Activated B cell treated with CpG ODN at 0.5 μM for 24 hours (primary cell): ENCODE measurements around the gene C11orf21. TPM values are rescaled to one million over a fixed set of nuclear protein-coding genes. Genes with fewer than 3 reads are reported as not detected.

ENCODE experiments used
- ATAC-seq: fragments of 200-7000 bp; cut with Tn5 transposase; one replicate; pipeline ENCODE4 v1.10.0; 2021; ENCODE audit warnings: low read depth, mild to moderate bottlenecking, moderate library complexity
- CTCF ChIA-PET: fragments of 350-600 bp; sonication (Branson Sonifier 250); formaldehyde crosslinking; loops from one replicate; lab custom pipeline; 2021; ENCODE audit warnings: antibody characterized with exemption; lab: Charles Lee
- POLR2A ChIA-PET: fragments of 350-600 bp; sonication (Branson Sonifier 250); formaldehyde crosslinking; loops from one replicate; lab custom pipeline; 2021; ENCODE audit warnings: antibody characterized with exemption; lab: Charles Lee
- DNase-seq: peaks from one replicate; pipeline ENCODE4 v3.0.0; 2022
- H3K27ac Mint-ChIP-seq: one replicate; pipeline ENCODE4 v1.8.0; 2020; ENCODE audit warnings: mixed read lengths
- H3K27me3 Mint-ChIP-seq: one replicate; pipeline ENCODE4 v1.8.0; 2021; ENCODE audit warnings: mixed read lengths
- H3K36me3 Mint-ChIP-seq: one replicate; pipeline ENCODE4 v1.8.0; 2021; ENCODE audit warnings: low read depth, mixed read lengths
- H3K4me1 Mint-ChIP-seq: one replicate; pipeline ENCODE4 v1.8.0; 2021; ENCODE audit warnings: mixed read lengths
- H3K4me3 Mint-ChIP-seq: one replicate; pipeline ENCODE4 v1.8.0; 2020; ENCODE audit warnings: mild to moderate bottlenecking, mixed read lengths
- H3K9me3 Mint-ChIP-seq: one replicate; pipeline ENCODE4 v1.8.0; 2020; ENCODE audit warnings: mixed read lengths
- intact Hi-C: fragments of 100-400 bp; cut with micrococcal nuclease; formaldehyde crosslinking; loops from one replicate; pipeline ENCODE4 v1.15.1; 2024
- total RNA-seq: library from RNA; stranded (reverse); gene quantifications from 2 replicates; pipeline ENCODE4 v1.2.3, GENCODE V29; 2022
- TF ChIP-seq, protein P1 (sequence below): fragments of 200-600 bp; IDR thresholded peaks from one replicate; pipeline ENCODE4 v1.8.0; 2022; ENCODE audit warnings: antibody characterized with exemption, mild to moderate bottlenecking

C11orf21 gene
- total RNA-seq, 1 donor from 2014 or later, result 8.8 TPM

- Mint-ChIP-seq H3K36me3 (peaks cover 12% of the 10 kb centered on the region), H3K27ac (peak overlapping the region; percentile 50), H3K4me3 (no peak overlapping the region), H3K27me3 (no peaks in the 10 kb centered on the region), H3K4me1 (peaks cover 59% of the 10 kb centered on the region), H3K9me3 (no peaks in the 10 kb centered on the region)
- intact Hi-C loops, result no loop called here
- ATAC-seq (no peak), DNase-seq (no peak)
- ChIA-PET POLR2A (no interaction called here), CTCF (interaction anchor here (1.3 to 11.2 kb wide), 4 partner anchors 97 to 147 kb away, joined by 4 to 321 read pairs (median 12); no protein-coding TSS in a partner anchor)
- TF ChIP-seq, protein P1, sequence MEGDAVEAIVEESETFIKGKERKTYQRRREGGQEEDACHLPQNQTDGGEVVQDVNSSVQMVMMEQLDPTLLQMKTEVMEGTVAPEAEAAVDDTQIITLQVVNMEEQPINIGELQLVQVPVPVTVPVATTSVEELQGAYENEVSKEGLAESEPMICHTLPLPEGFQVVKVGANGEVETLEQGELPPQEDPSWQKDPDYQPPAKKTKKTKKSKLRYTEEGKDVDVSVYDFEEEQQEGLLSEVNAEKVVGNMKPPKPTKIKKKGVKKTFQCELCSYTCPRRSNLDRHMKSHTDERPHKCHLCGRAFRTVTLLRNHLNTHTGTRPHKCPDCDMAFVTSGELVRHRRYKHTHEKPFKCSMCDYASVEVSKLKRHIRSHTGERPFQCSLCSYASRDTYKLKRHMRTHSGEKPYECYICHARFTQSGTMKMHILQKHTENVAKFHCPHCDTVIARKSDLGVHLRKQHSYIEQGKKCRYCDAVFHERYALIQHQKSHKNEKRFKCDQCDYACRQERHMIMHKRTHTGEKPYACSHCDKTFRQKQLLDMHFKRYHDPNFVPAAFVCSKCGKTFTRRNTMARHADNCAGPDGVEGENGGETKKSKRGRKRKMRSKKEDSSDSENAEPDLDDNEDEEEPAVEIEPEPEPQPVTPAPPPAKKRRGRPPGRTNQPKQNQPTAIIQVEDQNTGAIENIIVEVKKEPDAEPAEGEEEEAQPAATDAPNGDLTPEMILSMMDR, result no peak
These were observed 3.5 kb downstream of the C11orf21 start for GRCh38 chr11:2298131-2298794.

DNA sequence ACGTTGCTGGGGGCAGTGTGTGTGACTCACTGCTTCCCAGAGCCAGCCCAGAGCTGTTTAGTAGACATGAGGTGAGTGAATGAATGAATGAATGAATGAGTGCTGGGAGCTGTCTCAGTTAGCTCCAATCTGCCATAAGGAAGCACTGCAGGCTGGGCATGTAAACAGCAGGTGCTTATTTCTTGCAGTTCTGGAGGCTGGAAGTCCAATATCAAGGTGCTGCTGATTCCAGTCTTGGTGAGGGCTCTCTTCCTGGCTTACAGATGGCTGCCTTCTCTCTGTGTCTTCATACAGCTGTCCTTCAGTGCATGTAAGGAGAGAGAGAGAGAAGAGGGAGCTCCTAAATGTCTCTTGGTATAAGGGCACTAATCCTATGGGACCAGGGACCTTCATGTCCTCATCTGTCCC is 4.1 kb downstream of the C11orf21 start:
- ChIA-PET CTCF (interaction anchor here (3.8 to 11.2 kb wide), 2 partner anchors 99 to 123 kb away, joined by 18 to 321 read pairs; no protein-coding TSS in a partner anchor), POLR2A (no interaction called here)
- DNase-seq, result no peak
- no peak for ATAC-seq
- TF ChIP-seq, protein P1, result no peak
- Mint-ChIP-seq H3K36me3 (peaks cover 12% of the 10 kb centered on the region), H3K27ac (peak overlapping the region; percentile 50), H3K4me3 (no peak overlapping the region), H3K9me3 (no peaks in the 10 kb centered on the region), H3K4me1 (peaks cover 52% of the 10 kb centered on the region), H3K27me3 (no peaks in the 10 kb centered on the region)
- intact Hi-C loops, result no loop called here

- Mint-ChIP-seq H3K36me3 (peaks cover 12% of the 10 kb centered on the region), H3K4me3 (no peak overlapping the region), H3K27ac (peak overlapping the region; percentile 46), H3K4me1 (peaks cover 47% of the 10 kb centered on the region), H3K27me3 (no peaks in the 10 kb centered on the region), H3K9me3 (no peaks in the 10 kb centered on the region)
- DNase-seq (peak; percentile 12), ATAC-seq (no peak)
- intact Hi-C loops, result no loop called here
- CTCF ChIA-PET, result interaction anchor here (0.8 to 11.2 kb wide), 2 partner anchors 9 to 123 kb away, joined by 3 to 321 read pairs; no protein-coding TSS in a partner anchor
- POLR2A ChIA-PET, result no interaction called here
- TF ChIP-seq, protein P1, result no peak
These were observed 4.7 kb downstream of the C11orf21 start for GRCh38 chr11:2296913-2297622.

DNA sequence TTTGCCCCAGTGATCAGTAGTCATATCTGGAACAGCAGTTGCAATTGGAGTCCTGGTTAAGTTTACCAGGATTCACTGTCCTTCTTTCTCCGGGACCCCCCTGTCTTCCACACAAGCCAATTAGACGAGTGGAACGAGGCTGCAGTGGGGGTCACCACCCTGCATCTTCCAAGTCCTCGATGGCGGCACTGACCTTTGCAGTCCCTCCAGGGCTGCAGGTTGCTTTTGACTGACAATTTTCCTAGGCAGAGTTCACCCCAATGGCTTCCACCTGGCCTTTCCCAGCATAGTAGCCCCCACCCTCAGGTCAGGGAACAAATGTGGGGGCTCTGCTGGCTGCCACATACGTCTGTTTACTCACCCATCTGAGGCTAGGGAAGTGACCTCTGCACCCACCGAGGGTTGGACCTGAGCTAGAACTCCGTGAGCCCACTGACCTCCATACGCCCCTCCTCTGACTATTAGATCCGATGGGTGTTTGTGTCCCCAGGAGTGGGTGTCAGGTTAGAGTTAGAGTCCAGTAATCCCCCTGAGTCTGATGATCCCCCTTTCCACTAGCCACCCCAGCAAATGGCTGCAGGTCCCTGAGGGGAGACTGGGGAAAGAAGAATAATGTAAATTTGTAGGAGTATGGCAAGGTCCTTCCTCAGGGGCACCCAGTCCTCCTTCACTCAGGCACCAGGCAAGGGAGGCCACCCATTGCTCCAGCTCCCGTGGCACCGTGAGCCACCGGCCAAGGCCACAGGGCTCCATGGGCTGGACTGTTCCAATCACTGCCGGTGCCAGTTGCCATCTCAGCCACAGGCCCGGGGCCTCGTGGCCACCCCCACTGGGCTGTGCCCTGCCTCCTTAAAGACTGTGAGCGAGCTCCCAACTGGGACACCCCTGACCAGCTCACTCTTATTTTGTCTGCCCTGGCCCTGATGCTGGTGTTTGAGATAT is 5.5 kb downstream of the C11orf21 start:
- no peaks in the 10 kb centered on the region for H3K27me3 Mint-ChIP-seq
- TF ChIP-seq, protein P1, result no peak
- no peak overlapping the region for H3K27ac Mint-ChIP-seq
- no peak overlapping the region for H3K4me3 Mint-ChIP-seq
- CTCF ChIA-PET, result interaction anchor here (0.8 kb wide), 1 partner anchor 9 kb away, joined by 3 read pairs; no protein-coding TSS in a partner anchor
- POLR2A ChIA-PET, result no interaction called here
- H3K9me3 Mint-ChIP-seq, result no peaks in the 10 kb centered on the region
- peaks cover 39% of the 10 kb centered on the region for H3K4me1 Mint-ChIP-seq
- no peak for ATAC-seq
- DNase-seq, result no peak
- H3K36me3 Mint-ChIP-seq, result peaks cover 12% of the 10 kb centered on the region
- intact Hi-C loops, result no loop called here
